IPS DF 19.7 (cell line): ENCODE measurements around the gene TTC28.
A peak's percentile ranks its signal among the peaks of the same experiment; 100 is the strongest.

Experiments used
- DNase-seq: peaks from one replicate; pipeline ENCODE4 v3.0.0-alpha.2; 2013; ENCODE audit warnings: low read depth, low spot score

TTC28 gene

GRCh38 chr22:28051787-28052356 is 627.8 kb downstream of the TTC28 start:
- DNase-seq = peak; percentile 23

- no peak for DNase-seq
Observed at GRCh38 chr22:28051091-28051786, 628.4 kb downstream of the TTC28 start.

GRCh38 chr22:28048529-28048928 is 631.1 kb downstream of the TTC28 start:
- no peak for DNase-seq

GRCh38 chr22:28047740-28048139 is 631.9 kb downstream of the TTC28 start:
- no peak for DNase-seq

- DNase-seq = no peak
Observed at GRCh38 chr22:28046100-28046499, 633.5 kb downstream of the TTC28 start.

GRCh38 chr22:28044546-28045173 is 635.0 kb downstream of the TTC28 start:
- no peak for DNase-seq

GRCh38 chr22:28043266-28043665 is 636.4 kb downstream of the TTC28 start:
- no peak for DNase-seq

GRCh38 chr22:28034760-28035401 is 644.8 kb downstream of the TTC28 start:
- DNase-seq = no peak

- DNase-seq = no peak
Observed at GRCh38 chr22:28034145-28034759, 645.4 kb downstream of the TTC28 start.

- no peak for DNase-seq
Observed at GRCh38 chr22:28032861-28033260, 646.8 kb downstream of the TTC28 start.

GRCh38 chr22:28031383-28031922 is 648.2 kb downstream of the TTC28 start:
- no peak for DNase-seq

- no peak for DNase-seq
Observed at GRCh38 chr22:28030473-28030872, 649.2 kb downstream of the TTC28 start.

- DNase-seq = no peak
Observed at GRCh38 chr22:28029956-28030355, 649.7 kb downstream of the TTC28 start.

GRCh38 chr22:28029201-28029948 is 650.3 kb downstream of the TTC28 start:
- no peak for DNase-seq

- no peak for DNase-seq
Observed at GRCh38 chr22:28027453-28028448, 651.9 kb downstream of the TTC28 start.

- no peak for DNase-seq
Observed at GRCh38 chr22:28025866-28026575, 653.6 kb downstream of the TTC28 start.

- no peak for DNase-seq
Observed at GRCh38 chr22:28025333-28025732, 654.3 kb downstream of the TTC28 start.

GRCh38 chr22:28024422-28024888 is 655.2 kb downstream of the TTC28 start:
- DNase-seq = no peak

GRCh38 chr22:28023774-28024173 is 655.9 kb downstream of the TTC28 start:
- no peak for DNase-seq
